HEK293 (cell line): ENCODE measurements around the gene ZNF25.

Source experiments
- CTCF ChIA-PET: fragments of 350-600 bp; formaldehyde crosslinking; extraction: SDS; loops from one replicate; lab custom pipeline; 2021; ENCODE audit warnings: antibody characterized with exemption; lab: Yijun Ruan, JAX
- POLR2A ChIA-PET: fragments of 300-600 bp; formaldehyde crosslinking; extraction: SDS; loops from one replicate; lab custom pipeline; 2020; ENCODE audit warnings: antibody characterized with exemption, inconsistent platforms; lab: Yijun Ruan, JAX
- H3K27ac ChIP-seq: fragments of 200-500 bp; sonication (Bioruptor generic); 2 replicates; pipeline ENCODE4 v1.5.1; 2014; ENCODE audit warnings: low read depth, low read length, control low read depth, inconsistent platforms; ENCODE audit errors: extremely low read depth
- H3K36me3 ChIP-seq, 2 experiments: fragments of 200-500 bp in 1 of 2; sonication (Bioruptor generic) in 1 of 2; 1 replicate in 1 of 2; 2 replicates in 1 of 2; pipeline ENCODE4 v1.5.1; 2014 to 2017; ENCODE audit warnings: inconsistent platforms in 2 of 2, low read length in 2 of 2; ENCODE audit not compliant: control insufficient read depth in 2 of 2, insufficient read depth in 1 of 2
- H3K4me1 ChIP-seq: fragments of 200-500 bp; sonication (Bioruptor generic); 2 replicates; pipeline ENCODE4 v1.5.1; 2014; ENCODE audit warnings: mild to moderate bottlenecking, low read length, inconsistent platforms; ENCODE audit not compliant: control insufficient read depth, insufficient read depth
- H3K4me3 ChIP-seq: 2 replicates; pipeline ENCODE4 v1.5.1; 2011; ENCODE audit warnings: low read depth, mild to moderate bottlenecking, control low read depth, low read length, moderate library complexity
- H3K9me3 ChIP-seq: fragments of 200-500 bp; sonication (Bioruptor generic); 2 replicates; pipeline ENCODE4 v1.5.1; 2014; ENCODE audit warnings: low read depth, low read length, inconsistent platforms; ENCODE audit not compliant: control insufficient read depth, insufficient read depth
- GLI2 ChIP-seq: fragments of 450-650 bp; formaldehyde crosslinking; IDR thresholded peaks from 2 replicates; pipeline ENCODE4; 2017; ENCODE audit warnings: missing biosample characterization, missing genetic modification characterization, low read depth, borderline replicate concordance
- GLIS1 ChIP-seq: fragments of 450-650 bp; formaldehyde crosslinking; IDR thresholded peaks from 2 replicates; pipeline ENCODE4 v1.5.1; 2016; ENCODE audit warnings: missing biosample characterization, missing genetic modification characterization
- HOXC10 ChIP-seq: sonication (generic); formaldehyde crosslinking; IDR thresholded peaks from 2 replicates; pipeline ENCODE4 v1.8.1; 2023; ENCODE audit warnings: mild to moderate bottlenecking, missing genetic modification reagents
- KLF16 ChIP-seq: fragments of 450-650 bp; formaldehyde crosslinking; IDR thresholded peaks from 2 replicates; pipeline ENCODE4 v1.5.1; 2017; ENCODE audit warnings: missing biosample characterization, missing genetic modification characterization
- ZNF10 ChIP-seq: fragments of 450-650 bp; formaldehyde crosslinking; IDR thresholded peaks from 2 replicates; pipeline ENCODE4 v1.5.1; 2017; ENCODE audit warnings: missing biosample characterization, missing genetic modification characterization
- ZNF114 ChIP-seq: fragments of 450-650 bp; formaldehyde crosslinking; IDR thresholded peaks from 2 replicates; pipeline ENCODE4 v1.5.0; 2017; ENCODE audit warnings: missing biosample characterization, missing genetic modification characterization
- ZNF169 ChIP-seq: fragments of 450-650 bp; formaldehyde crosslinking; IDR thresholded peaks from 2 replicates; pipeline ENCODE4 v1.5.1; 2016; ENCODE audit warnings: missing biosample characterization, missing genetic modification characterization
- ZNF311 ChIP-seq: fragments of 450-650 bp; formaldehyde crosslinking; IDR thresholded peaks from 2 replicates; pipeline ENCODE4 v1.5.1; 2017; ENCODE audit warnings: missing biosample characterization, missing genetic modification characterization, borderline replicate concordance
- ZNF548 ChIP-seq: fragments of 450-650 bp; formaldehyde crosslinking; IDR thresholded peaks from 2 replicates; pipeline ENCODE4 v1.5.1; 2016; ENCODE audit warnings: missing biosample characterization, missing genetic modification characterization
- ZNF549 ChIP-seq: fragments of 450-650 bp; IDR thresholded peaks from 2 replicates; pipeline ENCODE4 v1.5.1; 2018; ENCODE audit warnings: missing biosample characterization, missing genetic modification characterization, mild to moderate bottlenecking, inconsistent platforms, moderate library complexity
- ZNF571 ChIP-seq: fragments of 450-650 bp; formaldehyde crosslinking; IDR thresholded peaks from 2 replicates; pipeline ENCODE4 v1.5.0; 2017; ENCODE audit warnings: missing biosample characterization, missing genetic modification characterization
- ZNF596 ChIP-seq: fragments of 450-650 bp; IDR thresholded peaks from 2 replicates; pipeline ENCODE4 v1.5.0; 2018; ENCODE audit warnings: missing biosample characterization, mild to moderate bottlenecking, missing genetic modification characterization, moderate library complexity
- ZNF600 ChIP-seq: fragments of 450-650 bp; formaldehyde crosslinking; IDR thresholded peaks from 2 replicates; pipeline ENCODE4 v1.5.1; 2016; ENCODE audit warnings: missing biosample characterization, missing genetic modification characterization
- ZNF664 ChIP-seq: fragments of 450-650 bp; formaldehyde crosslinking; IDR thresholded peaks from 2 replicates; pipeline ENCODE4 v1.5.1; 2016; ENCODE audit warnings: missing biosample characterization, missing genetic modification characterization
- ZNF76 ChIP-seq: fragments of 450-650 bp; formaldehyde crosslinking; IDR thresholded peaks from 2 replicates; pipeline ENCODE4; 2016; ENCODE audit warnings: low read depth, missing biosample characterization, missing genetic modification characterization, borderline replicate concordance
- ZNF843 ChIP-seq: fragments of 450-650 bp; formaldehyde crosslinking; IDR thresholded peaks from 2 replicates; pipeline ENCODE4 v1.5.1; 2016; ENCODE audit warnings: missing biosample characterization, missing genetic modification characterization
- TF ChIP-seq, protein P1 (sequence below): fragments of 450-650 bp; formaldehyde crosslinking; optimal IDR thresholded peaks from 2 replicates; pipeline ENCODE3; 2016; ENCODE audit warnings: missing biosample characterization, mild to moderate bottlenecking, missing genetic modification characterization
- TF ChIP-seq, protein P2 (sequence below): fragments of 450-650 bp; formaldehyde crosslinking; IDR thresholded peaks from 2 replicates; pipeline ENCODE4 v1.5.1; 2016; ENCODE audit warnings: missing biosample characterization, missing genetic modification characterization
- TF ChIP-seq, protein P3 (sequence below): fragments of 450-650 bp; formaldehyde crosslinking; IDR thresholded peaks from 2 replicates; pipeline ENCODE4 v1.5.1; 2016; ENCODE audit warnings: missing biosample characterization, missing genetic modification characterization
- TF ChIP-seq, protein P4 (sequence below): fragments of 450-650 bp; formaldehyde crosslinking; IDR thresholded peaks from 2 replicates; pipeline ENCODE4 v1.5.1; 2016; ENCODE audit warnings: missing biosample characterization, missing genetic modification characterization
- TF ChIP-seq, protein P5 (sequence below): fragments of 450-650 bp; IDR thresholded peaks from 2 replicates; pipeline ENCODE4 v1.5.1; 2018; ENCODE audit warnings: missing biosample characterization, mild to moderate bottlenecking, missing genetic modification characterization
- TF ChIP-seq, protein P6 (sequence below): fragments of 450-650 bp; formaldehyde crosslinking; IDR thresholded peaks from 2 replicates; pipeline ENCODE4 v1.5.1; 2016; ENCODE audit warnings: missing biosample characterization, missing genetic modification characterization

ZNF25 gene

DNA sequence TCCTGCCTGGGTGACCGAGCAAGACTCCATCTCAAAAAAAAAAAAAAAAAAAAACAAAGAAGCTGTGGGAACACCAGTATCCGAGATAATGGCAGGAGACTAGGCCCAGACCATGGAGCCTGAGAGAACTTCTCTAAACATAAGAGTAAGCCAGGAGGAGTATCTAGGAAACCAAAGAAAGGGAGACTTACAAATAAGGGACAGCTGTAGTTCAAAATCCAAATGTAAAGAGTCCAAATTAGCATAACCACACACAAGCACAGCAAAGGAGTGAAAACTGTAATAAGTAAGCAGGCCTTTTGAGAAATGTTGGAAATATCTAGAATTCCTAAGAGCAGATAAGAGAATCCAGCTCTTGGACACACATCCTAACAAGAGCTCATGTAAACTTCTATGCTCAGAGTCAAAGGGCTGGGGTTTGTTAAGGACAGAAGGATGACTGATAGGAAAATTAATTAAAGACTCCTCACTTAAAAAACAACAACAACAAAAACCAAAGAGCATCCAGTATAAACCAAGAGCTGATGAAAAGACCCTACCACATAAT, 15.8 kb downstream of the ZNF25 start (continued):
- TF ChIP-seq, protein P1, sequence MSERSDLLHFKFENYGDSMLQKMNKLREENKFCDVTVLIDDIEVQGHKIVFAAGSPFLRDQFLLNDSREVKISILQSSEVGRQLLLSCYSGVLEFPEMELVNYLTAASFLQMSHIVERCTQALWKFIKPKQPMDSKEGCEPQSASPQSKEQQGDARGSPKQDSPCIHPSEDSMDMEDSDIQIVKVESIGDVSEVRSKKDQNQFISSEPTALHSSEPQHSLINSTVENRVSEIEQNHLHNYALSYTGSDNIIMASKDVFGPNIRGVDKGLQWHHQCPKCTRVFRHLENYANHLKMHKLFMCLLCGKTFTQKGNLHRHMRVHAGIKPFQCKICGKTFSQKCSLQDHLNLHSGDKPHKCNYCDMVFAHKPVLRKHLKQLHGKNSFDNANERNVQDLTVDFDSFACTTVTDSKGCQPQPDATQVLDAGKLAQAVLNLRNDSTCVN (tag by site-specific recombination): no peak
- no peak for TF ChIP-seq ZNF571 (tag by site-specific recombination)

DNA sequence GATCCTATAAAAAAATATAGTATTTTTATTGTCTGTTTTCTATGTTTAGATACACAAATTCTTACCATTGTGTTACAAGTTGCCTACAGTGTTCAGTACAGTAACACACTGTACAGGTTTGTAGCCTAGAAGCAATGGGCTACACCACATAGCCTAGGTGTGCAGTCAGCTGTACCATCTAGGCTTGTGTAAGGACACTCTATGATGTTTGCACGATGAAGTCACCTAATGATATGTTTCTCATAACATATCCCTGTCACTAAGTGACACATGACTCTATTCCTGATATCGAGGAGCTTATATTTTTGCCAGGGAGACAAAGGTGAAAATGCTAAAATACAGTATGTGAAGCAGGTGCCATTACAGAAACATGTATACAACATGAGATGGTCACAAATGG, 18.6 kb downstream of the ZNF25 start:
- H3K9me3 ChIP-seq: no peaks in the 10 kb centered on the region
- POLR2A ChIA-PET: no interaction called here
- H3K27ac ChIP-seq: no peak overlapping the region
- H3K36me3 ChIP-seq: peaks cover 8 to 24% of the 10 kb centered on the region in 2 experiments
- no peak overlapping the region for H3K4me3 ChIP-seq
- no peaks in the 10 kb centered on the region for H3K4me1 ChIP-seq
- CTCF ChIA-PET: no interaction called here
- TF ChIP-seq, protein P2, sequence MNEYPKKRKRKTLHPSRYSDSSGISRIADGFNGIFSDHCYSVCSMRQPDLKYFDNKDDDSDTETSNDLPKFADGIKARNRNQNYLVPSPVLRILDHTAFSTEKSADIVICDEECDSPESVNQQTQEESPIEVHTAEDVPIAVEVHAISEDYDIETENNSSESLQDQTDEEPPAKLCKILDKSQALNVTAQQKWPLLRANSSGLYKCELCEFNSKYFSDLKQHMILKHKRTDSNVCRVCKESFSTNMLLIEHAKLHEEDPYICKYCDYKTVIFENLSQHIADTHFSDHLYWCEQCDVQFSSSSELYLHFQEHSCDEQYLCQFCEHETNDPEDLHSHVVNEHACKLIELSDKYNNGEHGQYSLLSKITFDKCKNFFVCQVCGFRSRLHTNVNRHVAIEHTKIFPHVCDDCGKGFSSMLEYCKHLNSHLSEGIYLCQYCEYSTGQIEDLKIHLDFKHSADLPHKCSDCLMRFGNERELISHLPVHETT (tag by site-specific recombination): no peak
- TF ChIP-seq ZNF549 (tag by site-specific recombination): no peak
- TF ChIP-seq, protein P3, sequence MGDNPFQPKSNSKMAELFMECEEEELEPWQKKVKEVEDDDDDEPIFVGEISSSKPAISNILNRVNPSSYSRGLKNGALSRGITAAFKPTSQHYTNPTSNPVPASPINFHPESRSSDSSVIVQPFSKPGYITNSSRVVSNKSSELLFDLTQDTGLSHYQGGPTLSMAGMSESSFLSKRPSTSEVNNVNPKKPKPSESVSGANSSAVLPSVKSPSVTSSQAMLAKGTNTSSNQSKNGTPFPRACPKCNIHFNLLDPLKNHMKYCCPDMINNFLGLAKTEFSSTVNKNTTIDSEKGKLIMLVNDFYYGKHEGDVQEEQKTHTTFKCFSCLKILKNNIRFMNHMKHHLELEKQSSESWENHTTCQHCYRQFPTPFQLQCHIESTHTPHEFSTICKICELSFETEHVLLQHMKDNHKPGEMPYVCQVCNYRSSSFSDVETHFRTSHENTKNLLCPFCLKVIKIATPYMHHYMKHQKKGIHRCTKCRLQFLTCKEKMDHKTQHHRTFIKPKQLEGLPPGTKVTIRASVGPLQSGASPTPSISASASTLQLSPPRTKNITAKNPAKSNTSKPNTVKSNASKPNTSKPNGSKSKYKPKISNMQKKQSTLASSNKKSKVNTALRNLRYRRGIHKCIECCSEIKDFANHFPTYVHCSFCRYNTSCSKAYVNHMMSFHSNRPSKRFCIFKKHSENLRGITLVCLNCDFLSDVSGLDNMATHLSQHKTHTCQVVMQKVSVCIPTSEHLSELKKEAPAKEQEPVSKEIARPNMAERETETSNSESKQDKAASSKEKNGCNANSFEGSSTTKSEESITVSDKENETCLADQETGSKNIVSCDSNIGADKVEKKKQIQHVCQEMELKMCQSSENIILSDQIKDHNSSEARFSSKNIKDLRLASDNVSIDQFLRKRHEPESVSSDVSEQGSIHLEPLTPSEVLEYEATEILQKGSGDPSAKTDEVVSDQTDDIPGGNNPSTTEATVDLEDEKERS (tag by site-specific recombination): no peak
- no peak for TF ChIP-seq ZNF664 (tag by site-specific recombination)
- no peak for TF ChIP-seq GLI2 (tag by site-specific recombination)
- no peak for TF ChIP-seq ZNF114 (tag by site-specific recombination)
- TF ChIP-seq, protein P4, sequence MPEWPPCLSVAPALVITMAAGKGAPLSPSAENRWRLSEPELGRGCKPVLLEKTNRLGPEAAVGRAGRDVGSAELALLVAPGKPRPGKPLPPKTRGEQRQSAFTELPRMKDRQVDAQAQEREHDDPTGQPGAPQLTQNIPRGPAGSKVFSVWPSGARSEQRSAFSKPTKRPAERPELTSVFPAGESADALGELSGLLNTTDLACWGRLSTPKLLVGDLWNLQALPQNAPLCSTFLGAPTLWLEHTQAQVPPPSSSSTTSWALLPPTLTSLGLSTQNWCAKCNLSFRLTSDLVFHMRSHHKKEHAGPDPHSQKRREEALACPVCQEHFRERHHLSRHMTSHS (tag by site-specific recombination): no peak
- no peak for TF ChIP-seq GLIS1 (tag by site-specific recombination)
- TF ChIP-seq HOXC10 (CRISPR knock-in tag): no peak
- no peak for TF ChIP-seq ZNF548 (tag by site-specific recombination)
- TF ChIP-seq, protein P5, sequence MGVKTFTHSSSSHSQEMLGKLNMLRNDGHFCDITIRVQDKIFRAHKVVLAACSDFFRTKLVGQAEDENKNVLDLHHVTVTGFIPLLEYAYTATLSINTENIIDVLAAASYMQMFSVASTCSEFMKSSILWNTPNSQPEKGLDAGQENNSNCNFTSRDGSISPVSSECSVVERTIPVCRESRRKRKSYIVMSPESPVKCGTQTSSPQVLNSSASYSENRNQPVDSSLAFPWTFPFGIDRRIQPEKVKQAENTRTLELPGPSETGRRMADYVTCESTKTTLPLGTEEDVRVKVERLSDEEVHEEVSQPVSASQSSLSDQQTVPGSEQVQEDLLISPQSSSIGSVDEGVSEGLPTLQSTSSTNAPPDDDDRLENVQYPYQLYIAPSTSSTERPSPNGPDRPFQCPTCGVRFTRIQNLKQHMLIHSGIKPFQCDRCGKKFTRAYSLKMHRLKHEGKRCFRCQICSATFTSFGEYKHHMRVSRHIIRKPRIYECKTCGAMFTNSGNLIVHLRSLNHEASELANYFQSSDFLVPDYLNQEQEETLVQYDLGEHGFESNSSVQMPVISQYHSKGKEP (tag by site-specific recombination): no peak

DNA sequence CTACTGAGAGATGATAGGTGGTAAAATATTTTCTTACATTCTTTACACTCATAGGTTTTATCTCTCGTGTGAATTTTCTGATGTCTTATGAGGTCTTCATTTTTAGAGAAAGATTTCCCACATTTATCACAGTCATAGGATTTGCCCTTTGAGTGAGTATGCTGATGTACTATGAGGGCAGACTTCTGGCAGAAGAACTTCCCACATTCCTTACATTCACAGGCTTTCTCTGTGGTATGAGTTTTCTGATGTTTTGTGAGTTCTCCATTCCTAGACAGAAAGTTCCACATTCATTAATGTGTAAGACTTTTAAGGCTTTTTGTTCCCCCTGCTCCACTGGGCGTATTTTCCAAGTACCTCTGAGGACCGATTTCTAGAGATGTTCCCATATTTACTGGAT, 23.5 kb downstream of the ZNF25 start:
- H3K27ac ChIP-seq: no peak overlapping the region
- peaks cover 8 to 35% of the 10 kb centered on the region in 2 experiments for H3K36me3 ChIP-seq
- no peak overlapping the region for H3K4me3 ChIP-seq
- H3K9me3 ChIP-seq: no peaks in the 10 kb centered on the region
- POLR2A ChIA-PET: no interaction called here
- CTCF ChIA-PET: no interaction called here
- H3K4me1 ChIP-seq: no peaks in the 10 kb centered on the region
- no peak for TF ChIP-seq ZNF843
- no peak for TF ChIP-seq KLF16 (tag by site-specific recombination)
- TF ChIP-seq ZNF596 (tag by site-specific recombination): no peak
- TF ChIP-seq ZNF600: no peak
- TF ChIP-seq ZNF10 (tag by site-specific recombination): no peak
- TF ChIP-seq ZNF76 (tag by site-specific recombination): no peak
- no peak for TF ChIP-seq ZNF169
- TF ChIP-seq, protein P6, sequence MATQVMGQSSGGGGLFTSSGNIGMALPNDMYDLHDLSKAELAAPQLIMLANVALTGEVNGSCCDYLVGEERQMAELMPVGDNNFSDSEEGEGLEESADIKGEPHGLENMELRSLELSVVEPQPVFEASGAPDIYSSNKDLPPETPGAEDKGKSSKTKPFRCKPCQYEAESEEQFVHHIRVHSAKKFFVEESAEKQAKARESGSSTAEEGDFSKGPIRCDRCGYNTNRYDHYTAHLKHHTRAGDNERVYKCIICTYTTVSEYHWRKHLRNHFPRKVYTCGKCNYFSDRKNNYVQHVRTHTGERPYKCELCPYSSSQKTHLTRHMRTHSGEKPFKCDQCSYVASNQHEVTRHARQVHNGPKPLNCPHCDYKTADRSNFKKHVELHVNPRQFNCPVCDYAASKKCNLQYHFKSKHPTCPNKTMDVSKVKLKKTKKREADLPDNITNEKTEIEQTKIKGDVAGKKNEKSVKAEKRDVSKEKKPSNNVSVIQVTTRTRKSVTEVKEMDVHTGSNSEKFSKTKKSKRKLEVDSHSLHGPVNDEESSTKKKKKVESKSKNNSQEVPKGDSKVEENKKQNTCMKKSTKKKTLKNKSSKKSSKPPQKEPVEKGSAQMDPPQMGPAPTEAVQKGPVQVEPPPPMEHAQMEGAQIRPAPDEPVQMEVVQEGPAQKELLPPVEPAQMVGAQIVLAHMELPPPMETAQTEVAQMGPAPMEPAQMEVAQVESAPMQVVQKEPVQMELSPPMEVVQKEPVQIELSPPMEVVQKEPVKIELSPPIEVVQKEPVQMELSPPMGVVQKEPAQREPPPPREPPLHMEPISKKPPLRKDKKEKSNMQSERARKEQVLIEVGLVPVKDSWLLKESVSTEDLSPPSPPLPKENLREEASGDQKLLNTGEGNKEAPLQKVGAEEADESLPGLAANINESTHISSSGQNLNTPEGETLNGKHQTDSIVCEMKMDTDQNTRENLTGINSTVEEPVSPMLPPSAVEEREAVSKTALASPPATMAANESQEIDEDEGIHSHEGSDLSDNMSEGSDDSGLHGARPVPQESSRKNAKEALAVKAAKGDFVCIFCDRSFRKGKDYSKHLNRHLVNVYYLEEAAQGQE (tag by site-specific recombination): no peak
- no peak for TF ChIP-seq ZNF311 (tag by site-specific recombination)
